ENCODE results near the gene TRMT112.

- TF ChIP-seq TAF1 (IDR thresholded peaks at IDR 0.05; ENCODE audit: borderline replicate concordance, insufficient read depth, low read length) = peak; percentile 74; the same call in 1 of the 2 replicates
- TF ChIP-seq REST (IDR thresholded peaks at IDR 0.05; ENCODE audit: insufficient read depth in 1 of 2, low read depth in 2 of 2, low read length in 2 of 2) = no peak
Observed at GRCh38 chr11:64317325-64317960, at the start of gene TRMT112.

Measured in PFSK-1 (cell line).